ENCODE data around the gene DMXL2. TPM values are rescaled to one million over a fixed set of nuclear protein-coding genes. Genes with fewer than 3 reads are reported as not detected.

DMXL2 gene
- total and polyA plus RNA-seq, 4 donors: 7.1 to 52.5 (median 19.4) TPM

GRCh38 chr15:51403946-51404695, 218.4 kb downstream of the DMXL2 start:
- DNase-seq (no peak), ATAC-seq (ENCODE audit: low FRiP score) (no peak)
- 92 to 94% methylated on average over 9 of the region's 9 CpGs for WGBS, 2 donors
- Histone ChIP-seq H3K36me3 (ENCODE audit: control insufficient read depth in 1 of 2, insufficient read depth in 2 of 2, low read length in 1 of 2) (peaks cover 2 to 6% of the 10 kb centered on the region in 2 donors), H3K27ac (ENCODE audit: low read depth in 1 of 2, low read length in 2 of 2) (no peak overlapping the region), H3K4me1 (ENCODE audit: control insufficient read depth in 1 of 2, insufficient read depth in 2 of 2, low read length in 2 of 2) (no peaks in the 10 kb centered on the region), H3K27me3 (ENCODE audit: control insufficient read depth in 1 of 2, insufficient read depth in 2 of 2, low read length in 1 of 2) (no peaks in the 10 kb centered on the region), H3K4me3 (ENCODE audit: low read length in 2 of 2) (no peak overlapping the region), H3K9me3 (ENCODE audit: control insufficient read depth, low read length) (no peaks in the 10 kb centered on the region)
- intact Hi-C loops (cut with DNase I): no loop called here

- Histone ChIP-seq H3K36me3 (ENCODE audit: control insufficient read depth in 1 of 2, insufficient read depth in 2 of 2, low read length in 1 of 2) (peaks cover 2 to 6% of the 10 kb centered on the region in 2 donors), H3K4me1 (ENCODE audit: control insufficient read depth in 1 of 2, insufficient read depth in 2 of 2, low read length in 2 of 2) (no peaks in the 10 kb centered on the region), H3K27me3 (ENCODE audit: control insufficient read depth in 1 of 2, insufficient read depth in 2 of 2, low read length in 1 of 2) (no peaks in the 10 kb centered on the region), H3K4me3 (ENCODE audit: low read length in 2 of 2) (no peak overlapping the region), H3K27ac (ENCODE audit: low read depth in 1 of 2, low read length in 2 of 2) (no peak overlapping the region), H3K9me3 (ENCODE audit: control insufficient read depth, low read length) (no peaks in the 10 kb centered on the region)
- intact Hi-C loops (cut with DNase I): no loop called here
- DNase-seq (no peak), ATAC-seq (ENCODE audit: low FRiP score) (peak; percentile 25)
- 58 to 67% methylated on average over 8 of the region's 8 CpGs for WGBS, 2 donors
Measured at GRCh38 chr15:51403072-51403878, 219.3 kb downstream of the DMXL2 start.

- Histone ChIP-seq H3K4me1 (ENCODE audit: control insufficient read depth in 1 of 2, insufficient read depth in 2 of 2, low read length in 2 of 2) (no peaks in the 10 kb centered on the region), H3K36me3 (ENCODE audit: control insufficient read depth in 1 of 2, insufficient read depth in 2 of 2, low read length in 1 of 2) (peaks cover 2 to 6% of the 10 kb centered on the region in 2 donors), H3K27me3 (ENCODE audit: control insufficient read depth in 1 of 2, insufficient read depth in 2 of 2, low read length in 1 of 2) (no peaks in the 10 kb centered on the region), H3K4me3 (ENCODE audit: low read length in 2 of 2) (no peak overlapping the region), H3K27ac (ENCODE audit: low read depth in 1 of 2, low read length in 2 of 2) (no peak overlapping the region), H3K9me3 (ENCODE audit: control insufficient read depth, low read length) (no peaks in the 10 kb centered on the region)
- intact Hi-C loops (cut with DNase I): no loop called here
- ATAC-seq (ENCODE audit: low FRiP score): peak; percentile 50
- WGBS, 2 donors: 55% methylated on average over 12 of the region's 12 CpGs
- DNase-seq: peak; percentile 74 to 76
Measured at GRCh38 chr15:51401872-51402517, 220.6 kb downstream of the DMXL2 start.

GRCh38 chr15:51401051-51401780, 221.4 kb downstream of the DMXL2 start:
- H3K9me3 ChIP-seq (ENCODE audit: control insufficient read depth, low read length): no peaks in the 10 kb centered on the region
- WGBS, 2 donors: 92 to 94% methylated on average over 7 of the region's 7 CpGs
- H3K27ac ChIP-seq (ENCODE audit: low read depth in 1 of 2, low read length in 2 of 2): no peak overlapping the region
- H3K36me3 ChIP-seq (ENCODE audit: control insufficient read depth in 1 of 2, insufficient read depth in 2 of 2, low read length in 1 of 2): peaks cover 3 to 6% of the 10 kb centered on the region in 2 donors
- no peak overlapping the region for H3K4me3 ChIP-seq (ENCODE audit: low read length in 2 of 2)
- no peaks in the 10 kb centered on the region for H3K27me3 ChIP-seq (ENCODE audit: control insufficient read depth in 1 of 2, insufficient read depth in 2 of 2, low read length in 1 of 2)
- ATAC-seq (ENCODE audit: low FRiP score) (no peak), DNase-seq (no peak)
- H3K4me1 ChIP-seq (ENCODE audit: control insufficient read depth in 1 of 2, insufficient read depth in 2 of 2, low read length in 2 of 2): no peaks in the 10 kb centered on the region
- intact Hi-C loops (cut with DNase I): no loop called here

GRCh38 chr15:51398626-51399025, 223.9 kb downstream of the DMXL2 start:
- Histone ChIP-seq H3K27me3 (ENCODE audit: control insufficient read depth in 1 of 2, insufficient read depth in 2 of 2, low read length in 1 of 2) (no peaks in the 10 kb centered on the region), H3K9me3 (ENCODE audit: control insufficient read depth, low read length) (no peaks in the 10 kb centered on the region), H3K4me3 (ENCODE audit: low read length in 2 of 2) (no peak overlapping the region), H3K4me1 (ENCODE audit: control insufficient read depth in 1 of 2, insufficient read depth in 2 of 2, low read length in 2 of 2) (no peaks in the 10 kb centered on the region), H3K36me3 (ENCODE audit: control insufficient read depth in 1 of 2, insufficient read depth in 2 of 2, low read length in 1 of 2) (peaks cover 4 to 8% of the 10 kb centered on the region in 2 donors), H3K27ac (ENCODE audit: low read depth in 1 of 2, low read length in 2 of 2) (no peak overlapping the region)
- DNase-seq: no peak
- WGBS, 2 donors: 65 to 69% methylated on average over 9 of the region's 9 CpGs
- intact Hi-C loops (cut with DNase I): no loop called here
- ATAC-seq (ENCODE audit: low FRiP score): no peak

Other genes with a start within 250 kb of the DMXL2 start
- gene SCG3, start 58.7 kb upstream of the DMXL2 start, total RNA-seq: not detected
- under 1 TPM in 1 of 2 donors, not detected in 1; 0.15 TPM for gene SCG3, start 58.7 kb upstream of the DMXL2 start, polyA plus RNA-seq
- 10 to 100 TPM; 10.5 to 12.2 TPM for gene LYSMD2, start 114.9 kb upstream of the DMXL2 start, total RNA-seq
- gene LYSMD2, start 114.9 kb upstream of the DMXL2 start, polyA plus RNA-seq: 10 to 100 TPM in 1 of 2 donors, 1 to 10 TPM in 1; 9.7 to 14.3 TPM
- 10 to 100 TPM; 17.8 to 33.1 TPM for gene TMOD2, start 128.8 kb upstream of the DMXL2 start, total RNA-seq
- 1 to 10 TPM; 2.3 to 5.8 TPM for gene TMOD2, start 128.8 kb upstream of the DMXL2 start, polyA plus RNA-seq
- gene TMOD3, start 206.9 kb upstream of the DMXL2 start, total RNA-seq: 10 to 100 TPM; 47.8 to 57.3 TPM
- 10 to 100 TPM; 11.0 to 11.6 TPM for gene TMOD3, start 206.9 kb upstream of the DMXL2 start, polyA plus RNA-seq